ENCODE results near the gene TPPP.

GRCh38 chr5:622946-623522 lies 70.1 kb downstream of the TPPP start:
- TF ChIP-seq CTCF (IDR thresholded peaks at IDR 0.05 in 2 of 3, conservative IDR thresholded peaks at IDR 0.05 in 1 of 3; ENCODE audit: borderline replicate concordance in 1 of 3, insufficient read depth in 1 of 3, low read depth in 2 of 3, low read length in 2 of 3), result no peak
- no peak for TF ChIP-seq EZH2 (IDR thresholded peaks at IDR 0.05)
- no peak for TF ChIP-seq EZH2phosphoT487 (IDR thresholded peaks at IDR 0.05; ENCODE audit: borderline replicate concordance)
- no peak for TF ChIP-seq REST (IDR thresholded peaks at IDR 0.05; ENCODE audit: low read depth)
- TF ChIP-seq EGR1 (IDR thresholded peaks at IDR 0.05; ENCODE audit: low read depth), result no peak
- no peak for TF ChIP-seq ZBTB33 (IDR thresholded peaks at IDR 0.05; ENCODE audit: extremely low read depth, insufficient replicate concordance, low read length)
- no peak for TF ChIP-seq CEBPB (IDR thresholded peaks at IDR 0.05; ENCODE audit: low read depth)
